Activated gamma-delta T cell (primary cell): ENCODE measurements around the gene PTPRG.

Source experiments
- DNase-seq: peaks from one replicate; lab custom pipeline; 2025; lab: John Stamatoyannopoulos, UW

PTPRG gene

DNA sequence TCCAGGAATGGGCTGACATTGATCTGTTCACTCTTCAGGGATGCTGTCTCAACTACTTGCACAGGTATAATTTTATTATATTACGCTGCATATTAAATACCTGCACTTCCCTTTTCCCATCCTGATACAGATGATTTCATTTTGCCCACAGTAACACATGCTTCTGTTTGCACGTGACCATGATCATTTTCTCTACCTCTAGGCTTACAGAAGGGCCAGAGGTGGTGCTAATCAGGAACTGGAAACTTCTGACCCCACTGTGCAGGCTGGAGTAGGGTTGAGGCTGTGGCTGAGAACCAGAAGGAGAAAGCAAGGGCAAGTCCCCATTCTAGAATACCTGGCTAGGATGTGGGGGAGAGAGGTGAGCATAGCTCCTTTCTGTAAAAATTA is 304.8 kb downstream of the PTPRG start:
- no peak for DNase-seq

DNA sequence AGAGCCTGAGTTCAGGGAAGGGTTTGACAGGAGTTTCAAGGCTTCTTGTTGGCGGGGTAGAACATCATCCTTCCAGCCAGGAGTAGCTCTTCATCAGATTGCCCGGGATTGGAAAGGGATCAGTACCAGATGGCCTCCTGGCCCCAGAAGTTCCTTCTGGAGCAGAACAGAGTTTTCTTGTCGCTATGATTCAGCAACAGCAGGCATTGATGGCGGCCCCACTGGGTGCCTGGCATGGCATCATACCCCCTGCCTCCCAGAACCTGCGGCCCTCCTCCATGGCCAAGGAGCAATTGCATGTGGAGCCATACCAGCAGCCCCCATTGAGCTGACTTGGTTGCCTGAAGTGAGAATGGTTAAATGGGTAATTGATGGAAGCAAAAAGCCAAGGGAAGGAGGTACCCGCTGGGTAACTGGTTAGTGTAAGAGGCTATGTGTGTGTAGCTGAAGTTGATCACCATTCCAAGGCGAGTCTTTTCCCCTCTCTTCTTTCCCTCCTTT is 305.6 kb downstream of the PTPRG start:
- DNase-seq: no peak

DNA sequence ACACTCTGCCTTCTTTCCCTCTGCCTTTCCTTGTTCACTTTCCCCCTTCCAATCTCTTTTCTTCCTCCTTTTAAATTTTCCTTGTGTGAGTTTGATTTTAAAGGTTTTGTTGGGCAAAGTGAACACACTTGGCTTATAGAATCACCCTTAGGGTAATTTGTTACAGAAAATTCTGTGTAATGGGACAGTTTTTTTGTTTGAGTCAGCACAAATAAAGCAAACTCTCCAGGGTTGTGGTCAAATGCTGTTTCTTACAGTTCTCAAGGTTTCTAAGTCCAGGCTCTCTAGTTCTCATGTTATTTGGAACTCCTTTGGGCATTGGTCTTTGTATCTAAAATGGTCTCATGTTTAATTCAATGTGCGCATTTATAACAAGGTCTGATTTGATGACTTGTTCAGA is 307.1 kb downstream of the PTPRG start:
- no peak for DNase-seq

DNA sequence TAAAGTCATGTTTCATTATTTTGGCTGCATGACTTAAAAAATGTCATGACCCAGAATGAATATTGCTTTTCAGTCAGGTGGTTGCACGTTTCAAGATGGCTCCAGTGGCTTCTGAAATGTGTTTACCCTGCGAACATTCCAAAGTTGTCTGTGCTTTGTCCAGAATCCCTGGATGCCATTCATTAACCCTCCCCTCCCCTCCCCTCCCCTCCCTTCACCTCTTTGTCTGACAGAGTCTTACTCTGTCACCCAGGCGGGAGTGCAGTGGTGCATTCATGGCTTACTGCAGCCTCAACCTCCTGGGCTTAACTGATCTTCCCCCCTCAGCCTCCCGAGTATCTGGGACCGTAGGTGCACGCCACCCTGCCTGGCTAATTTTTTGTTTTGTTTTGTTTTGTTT is 308.0 kb downstream of the PTPRG start:
- DNase-seq: no peak

DNA sequence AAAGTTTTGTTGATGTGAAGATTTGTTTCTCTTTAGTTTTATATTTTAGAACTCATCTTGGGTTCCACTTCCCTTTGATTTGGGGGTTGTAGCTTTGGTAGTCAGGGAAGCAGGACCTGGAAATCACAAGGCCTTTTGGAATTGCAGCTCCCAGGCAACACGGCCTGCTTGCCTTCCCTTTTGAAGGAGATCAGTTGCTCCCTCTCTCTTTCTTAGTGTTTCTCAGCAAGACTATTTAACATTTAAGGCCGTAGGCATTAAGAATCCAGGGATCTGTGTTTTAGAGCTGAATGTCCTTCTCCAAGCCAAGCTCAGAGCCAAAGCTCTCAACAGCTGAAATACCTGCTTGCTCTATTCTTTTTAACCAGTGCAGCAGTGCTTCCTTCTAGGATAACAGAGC is 310.3 kb downstream of the PTPRG start:
- no peak for DNase-seq

DNA sequence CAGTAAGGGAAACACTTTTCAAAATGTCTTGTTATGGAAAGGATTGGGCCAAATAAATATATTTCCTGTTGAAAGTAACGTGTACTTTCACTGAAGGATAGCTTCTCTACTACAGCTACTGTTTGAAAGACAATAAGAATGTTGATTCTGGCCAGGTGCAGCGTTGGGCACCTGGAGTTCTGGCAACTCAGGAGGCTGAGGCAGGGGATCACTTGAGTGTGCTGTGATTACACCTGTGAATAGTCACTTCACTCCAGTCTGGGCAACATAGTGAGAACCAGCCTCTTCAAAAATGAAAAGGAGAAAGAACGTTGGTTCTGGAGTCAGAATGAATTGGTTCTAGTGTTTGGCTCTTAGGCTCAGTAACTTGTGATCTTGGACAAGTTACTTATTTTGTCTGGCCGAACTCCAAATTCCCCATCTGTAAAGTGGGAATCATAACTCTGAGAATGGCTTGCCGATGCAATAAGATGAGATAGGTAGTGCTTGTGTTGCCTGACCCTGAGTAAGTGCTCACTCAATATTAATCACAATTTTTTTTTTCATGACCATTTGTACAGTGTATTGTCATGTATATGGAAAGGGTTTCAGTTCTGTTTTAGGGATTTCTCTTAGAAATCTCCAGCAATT is 310.8 kb downstream of the PTPRG start:
- no peak for DNase-seq

DNA sequence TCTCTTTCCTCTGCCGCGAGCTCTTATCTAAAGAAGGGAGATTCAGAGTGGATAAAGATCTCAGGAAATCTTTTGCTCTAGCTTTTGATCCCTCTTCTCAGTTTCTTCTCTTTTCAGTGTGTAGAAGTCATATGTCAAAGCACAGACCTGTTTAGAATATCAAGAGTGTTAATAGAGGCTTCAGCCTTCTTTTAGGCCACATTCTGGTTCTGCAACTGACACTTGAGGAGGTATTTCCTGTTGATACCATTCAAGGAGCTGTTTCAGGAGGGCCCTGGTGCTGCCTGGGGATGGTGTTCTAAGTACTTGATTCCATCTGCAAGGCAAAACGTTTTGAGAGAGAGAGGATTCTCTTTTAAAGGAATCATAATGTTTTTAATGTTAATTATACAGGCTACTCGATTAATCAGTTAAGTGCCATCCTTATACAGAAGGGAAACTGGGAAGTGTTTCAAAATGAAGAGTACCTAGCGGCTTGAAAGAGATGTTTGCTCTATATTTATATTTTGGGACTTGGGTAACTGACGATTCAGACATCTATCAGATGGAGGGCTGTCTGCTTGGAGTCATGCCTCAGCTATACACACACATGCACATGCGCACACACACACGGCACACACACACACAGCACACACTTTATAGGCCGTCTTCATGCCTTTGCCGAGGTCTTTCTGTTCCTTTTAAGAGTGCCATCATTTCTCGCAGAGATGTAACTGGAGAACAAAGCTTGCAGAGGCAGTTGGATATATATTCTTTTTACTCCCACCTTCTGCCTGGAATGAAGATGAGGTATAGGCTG is 313.9 kb downstream of the PTPRG start:
- no peak for DNase-seq

DNA sequence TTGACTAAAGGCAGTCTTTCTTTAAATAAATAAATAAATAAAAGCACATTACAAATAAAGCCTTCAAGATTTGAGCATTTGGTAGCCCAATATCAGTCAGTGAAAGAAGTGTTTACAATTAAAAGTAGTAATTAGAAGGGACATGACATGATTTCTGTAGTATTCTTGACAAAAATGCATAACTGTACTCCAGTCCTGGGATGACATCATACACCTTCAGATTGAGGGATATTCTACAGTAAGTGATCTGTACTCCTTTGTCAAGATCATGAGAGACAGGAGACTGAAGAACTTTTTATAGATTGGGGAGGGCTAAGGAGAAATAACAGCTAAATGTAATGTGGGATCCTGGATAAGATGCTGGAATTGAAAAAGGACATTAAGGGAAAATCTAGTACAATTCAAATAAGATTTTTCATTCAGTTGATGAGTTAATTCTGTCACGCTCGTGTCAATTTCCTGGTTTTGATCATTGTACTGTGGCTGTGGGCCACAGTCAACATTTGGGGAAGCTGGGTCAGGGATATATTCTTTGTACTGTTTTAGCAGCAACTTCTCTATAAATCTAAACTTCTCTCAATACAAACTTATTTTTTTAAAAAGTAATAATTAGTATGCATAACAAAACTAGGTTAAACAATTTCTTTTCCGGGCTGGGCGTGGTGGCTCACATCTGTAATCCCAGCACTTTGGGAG is 314.8 kb downstream of the PTPRG start:
- no peak for DNase-seq

DNA sequence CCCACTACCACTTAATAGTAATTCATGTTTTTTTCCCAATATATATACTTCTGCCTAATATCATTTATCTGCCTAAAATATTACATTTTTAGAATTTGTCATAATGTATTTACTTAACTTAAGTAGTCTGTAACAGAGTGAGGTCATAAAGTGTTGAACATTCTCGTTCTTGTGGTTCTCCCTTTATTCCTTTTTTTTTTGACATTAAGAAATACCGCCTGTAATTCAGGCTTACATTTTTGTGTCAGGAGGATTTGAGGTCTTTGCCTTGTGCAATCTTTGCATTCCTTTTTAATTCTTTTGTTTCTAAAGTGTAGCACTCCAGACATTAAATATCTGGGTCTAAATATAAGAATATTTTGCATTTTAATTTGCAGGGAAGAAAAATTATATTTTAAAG is 315.4 kb downstream of the PTPRG start:
- no peak for DNase-seq

DNA sequence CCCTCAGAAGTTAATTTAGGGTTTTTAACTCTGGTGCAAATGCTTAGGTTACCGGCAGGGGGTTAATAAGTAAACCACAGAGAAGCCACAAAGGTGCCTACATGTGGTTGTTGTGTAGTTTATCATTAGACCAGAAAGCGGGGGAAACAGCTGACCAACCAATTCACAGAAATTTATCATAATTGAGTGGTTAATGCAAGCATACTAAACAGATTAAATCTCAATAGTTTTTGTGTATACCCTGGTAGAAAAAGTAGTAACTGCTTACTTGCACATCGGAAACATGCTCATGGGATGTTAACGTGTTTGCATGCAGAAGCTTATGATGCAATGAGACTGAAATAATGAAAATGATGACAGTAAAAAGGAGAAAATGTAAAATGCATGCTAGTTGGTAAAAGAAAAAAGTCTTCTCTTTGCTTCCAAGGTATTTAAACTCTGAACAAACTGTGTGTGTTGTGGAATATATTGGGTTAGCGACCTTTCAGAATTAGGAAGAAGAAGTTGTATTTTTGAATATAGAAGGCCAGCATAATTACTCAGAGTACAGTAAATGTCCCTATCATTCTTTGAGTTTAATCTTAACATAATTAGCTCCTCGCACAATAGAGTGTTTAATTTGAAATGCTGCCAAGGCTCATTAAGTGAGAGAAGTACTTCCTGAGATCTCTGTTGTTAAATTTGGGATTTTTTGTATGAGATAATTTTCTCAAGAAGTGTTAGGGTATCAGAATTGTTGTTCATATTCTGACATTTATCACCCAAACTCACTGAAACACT is 316.2 kb downstream of the PTPRG start:
- DNase-seq: no peak

DNA sequence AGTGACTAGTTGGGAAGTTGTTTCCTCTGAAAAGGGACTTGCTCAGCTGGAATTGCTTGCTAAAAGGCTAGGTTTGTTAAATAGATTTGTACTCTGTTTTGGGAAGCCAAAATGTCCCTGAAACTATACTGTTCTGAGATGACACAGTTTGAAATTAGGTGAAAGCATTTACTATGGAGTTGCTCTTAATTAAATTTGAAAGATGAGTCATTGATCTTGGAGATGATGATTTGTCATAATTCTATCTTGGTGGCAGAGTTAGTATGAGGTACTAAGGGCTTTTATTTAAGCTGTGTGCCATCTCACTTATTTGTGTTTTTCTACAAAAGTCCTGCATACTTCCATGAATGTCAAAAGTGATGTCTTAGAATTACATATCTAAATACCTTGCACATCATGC is 320.9 kb downstream of the PTPRG start:
- DNase-seq: no peak

DNA sequence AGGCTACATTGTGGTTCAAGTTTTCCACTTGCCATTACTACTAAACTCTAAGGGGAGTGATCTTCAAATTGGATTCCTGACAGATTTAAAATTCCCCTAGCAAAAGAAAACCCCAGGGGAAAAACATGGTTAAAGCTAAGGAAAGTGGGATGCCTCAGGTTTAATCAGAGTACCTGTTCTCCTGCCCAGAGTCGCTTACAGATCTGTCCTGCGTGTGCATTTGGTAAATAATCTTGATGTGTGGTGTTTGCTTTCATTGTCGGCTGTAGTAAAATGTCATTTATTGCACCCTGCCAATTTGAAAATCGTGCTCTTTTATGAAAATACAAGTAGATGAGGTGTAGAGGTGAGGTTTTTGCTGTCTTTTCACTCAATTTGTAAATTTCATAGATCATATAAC is 323.4 kb downstream of the PTPRG start:
- DNase-seq: no peak

DNA sequence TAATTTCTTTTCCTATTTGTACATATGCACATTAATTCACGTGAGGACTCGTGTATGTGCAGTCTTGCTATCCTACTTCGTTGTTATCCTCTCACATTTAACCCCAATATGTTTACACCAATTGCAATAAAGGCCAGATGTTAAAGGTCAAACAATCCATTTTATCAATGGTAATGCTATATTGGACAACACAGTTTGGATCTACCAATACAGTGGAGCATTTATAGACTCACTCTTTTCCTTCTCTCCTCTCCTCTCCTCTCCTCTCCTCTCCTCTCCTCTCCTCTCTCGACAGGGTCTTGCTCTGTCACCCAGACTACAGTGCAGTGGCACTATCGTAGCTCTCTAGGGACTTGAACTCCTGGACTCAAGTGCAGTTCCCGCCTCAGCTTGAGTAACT is 324.0 kb downstream of the PTPRG start:
- no peak for DNase-seq

DNA sequence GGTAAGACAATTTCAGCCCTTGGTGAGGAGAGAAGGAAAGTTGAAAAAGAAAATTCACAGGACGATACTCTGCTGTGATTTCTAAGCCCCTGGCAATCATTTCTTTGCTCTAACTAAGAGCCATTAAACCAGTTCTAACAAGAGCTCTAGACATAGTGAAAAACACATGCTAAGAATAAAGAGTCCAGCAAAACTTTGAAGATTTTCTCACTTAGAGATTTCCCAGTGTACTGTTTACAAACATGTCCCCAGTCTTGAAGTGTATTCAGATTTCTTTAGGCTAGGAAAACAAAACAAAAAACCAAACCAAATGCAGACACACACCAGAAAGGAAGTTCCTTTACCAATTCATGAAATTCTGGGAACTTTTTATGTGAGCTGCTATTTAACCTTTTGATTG is 325.8 kb downstream of the PTPRG start:
- DNase-seq: no peak

DNA sequence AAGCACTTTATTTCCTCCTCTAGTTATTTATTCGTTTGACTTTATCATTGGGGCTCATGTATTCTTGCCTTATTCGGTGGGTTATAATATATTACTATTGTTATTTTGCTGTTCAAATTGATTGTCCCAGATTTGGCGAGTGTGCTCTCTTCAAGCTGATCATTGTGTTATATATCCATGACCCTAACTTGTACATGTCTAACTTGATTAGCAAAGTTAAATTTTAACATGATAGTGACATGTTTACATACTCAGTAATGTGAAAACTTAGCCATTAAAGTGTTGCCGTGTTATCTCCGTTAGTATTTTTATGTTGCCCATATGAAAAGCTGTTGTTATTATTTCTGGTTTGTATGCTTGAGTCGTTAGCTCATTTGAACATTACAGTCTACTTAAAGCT is 327.9 kb downstream of the PTPRG start:
- no peak for DNase-seq

DNA sequence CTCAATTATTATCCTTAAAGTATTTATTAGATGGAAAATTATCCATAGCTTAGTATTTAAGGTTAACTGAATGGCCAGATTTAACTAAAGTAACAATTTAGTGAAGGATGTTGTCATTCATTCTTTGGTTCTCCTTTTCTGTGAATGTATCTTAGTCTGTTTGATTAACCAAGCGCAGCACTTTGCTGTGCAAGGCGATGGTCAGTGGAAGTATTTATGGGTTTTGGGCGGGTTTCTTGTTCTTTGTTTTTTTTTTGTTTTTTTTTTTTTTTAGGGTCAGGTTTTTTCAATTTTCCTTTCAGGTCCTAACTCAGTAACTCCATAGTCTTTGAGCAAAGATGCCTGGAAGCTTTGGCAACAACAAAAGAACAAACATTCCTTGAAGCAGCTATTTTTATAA is 328.8 kb downstream of the PTPRG start:
- DNase-seq: no peak

DNA sequence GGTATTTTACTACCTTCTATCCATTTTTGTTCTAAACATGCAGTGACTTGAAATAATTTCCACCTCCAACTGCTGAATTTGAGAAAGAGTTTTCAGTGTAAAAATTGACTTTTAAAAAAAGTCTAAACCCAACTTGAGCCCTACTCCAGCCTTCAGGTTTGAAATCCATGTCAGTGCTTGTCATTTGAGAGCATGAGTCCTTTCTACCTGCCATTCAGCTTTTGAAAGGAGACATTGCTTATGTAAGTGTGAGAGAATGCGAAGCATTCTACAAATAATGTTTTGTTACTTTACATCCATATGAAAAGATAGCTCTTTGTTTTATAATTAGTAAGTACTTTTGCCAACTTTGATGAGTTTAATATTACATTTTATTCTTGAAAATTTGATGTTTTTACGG is 329.2 kb downstream of the PTPRG start:
- no peak for DNase-seq

DNA sequence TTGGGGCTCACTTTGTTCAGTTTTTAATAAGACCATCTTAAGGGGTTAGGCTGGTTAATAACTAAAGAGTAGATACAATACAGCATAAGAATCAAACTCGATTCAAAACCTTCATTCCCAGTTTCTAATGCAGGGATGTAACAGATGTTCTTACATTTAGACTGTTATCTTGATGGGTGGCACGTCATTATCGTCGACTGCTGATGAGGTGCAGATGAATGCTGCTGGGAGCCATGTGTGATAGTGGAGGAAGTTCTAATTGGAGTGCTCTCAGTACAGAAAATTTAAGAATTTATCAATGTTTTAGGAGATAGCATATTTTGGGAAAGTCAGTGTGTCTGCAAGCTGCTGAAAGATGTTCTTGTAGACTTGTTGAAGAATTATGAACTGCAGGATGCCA is 331.5 kb downstream of the PTPRG start:
- no peak for DNase-seq

DNA sequence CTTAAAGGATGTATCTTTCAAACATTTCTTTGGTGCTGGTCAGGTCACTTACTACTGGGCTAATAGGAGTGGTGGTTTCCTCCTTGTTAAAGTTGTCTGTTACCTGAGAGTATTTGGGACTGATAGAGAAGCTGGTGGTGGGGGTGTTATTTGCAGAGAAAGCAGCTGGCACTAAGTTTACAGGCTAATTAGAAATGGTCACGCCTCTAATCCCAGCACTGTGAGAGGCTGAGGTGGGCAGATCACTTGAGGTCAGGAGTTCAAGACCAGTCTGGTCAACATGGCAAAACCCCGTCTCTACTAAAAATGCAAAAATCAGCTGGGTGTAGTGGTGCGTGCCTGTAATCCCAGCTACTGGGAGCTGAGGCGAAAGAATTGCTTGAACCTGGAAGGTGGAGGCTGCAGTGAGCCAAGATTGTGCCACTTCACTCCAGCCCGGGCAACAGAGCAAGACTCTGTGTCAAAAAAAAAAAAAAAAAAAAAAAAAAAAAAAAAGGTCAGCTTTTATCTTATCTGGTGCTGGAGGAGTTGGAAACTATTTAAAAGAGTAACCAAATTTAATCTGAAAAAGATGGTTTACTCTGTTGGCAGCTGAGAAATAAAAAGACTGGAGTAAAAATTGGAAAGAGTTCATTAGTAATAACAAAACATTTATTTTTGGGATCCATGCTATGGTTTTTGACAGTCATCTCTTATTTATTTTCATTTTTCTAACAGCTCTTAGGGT is 332.6 kb downstream of the PTPRG start:
- no peak for DNase-seq

DNA sequence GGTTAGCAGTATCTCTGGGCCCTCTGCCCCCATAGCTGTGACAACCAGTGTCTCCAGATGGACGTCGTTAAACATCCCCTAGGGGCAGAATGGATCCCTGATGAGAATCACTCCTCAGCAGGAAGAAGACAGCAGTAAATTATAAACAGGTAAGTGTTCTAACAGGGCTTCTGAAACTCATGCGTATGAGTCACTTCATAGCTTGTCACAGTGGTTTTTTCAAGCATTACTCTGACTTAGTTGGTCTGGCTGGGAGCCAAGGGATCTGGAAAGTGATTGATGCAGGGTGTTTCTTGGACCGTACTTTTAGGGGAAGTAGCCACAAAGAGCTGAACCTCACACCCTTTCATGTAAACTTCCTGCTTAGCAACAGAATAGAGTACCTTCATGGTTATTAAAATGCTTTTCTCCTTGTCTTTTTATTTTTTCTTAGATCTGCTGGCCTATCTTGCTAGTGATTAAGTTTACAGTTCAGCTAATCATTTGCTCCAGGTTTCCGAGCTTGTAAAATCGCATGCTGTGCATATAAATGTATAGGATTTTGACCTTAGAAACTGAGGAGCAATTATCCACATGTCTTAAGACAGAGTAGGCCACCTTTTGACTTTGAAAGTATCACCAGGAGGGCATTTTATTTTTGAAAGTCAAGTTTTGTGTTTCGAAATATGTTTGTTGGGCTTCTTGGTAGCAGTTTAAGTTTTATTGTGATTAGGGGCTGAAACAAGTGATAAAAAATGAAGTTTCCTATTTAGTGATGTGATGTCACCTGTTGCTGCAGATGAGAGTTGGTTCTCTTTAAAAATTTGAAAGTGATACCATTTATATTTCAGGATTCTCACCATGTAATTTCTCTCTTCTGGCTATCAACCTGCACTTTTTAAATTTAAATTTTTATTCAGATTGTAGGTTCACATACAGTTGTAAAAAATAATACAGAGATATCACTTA is 333.9 kb downstream of the PTPRG start:
- no peak for DNase-seq
